Prostate gland (tissue), 1 donor: ENCODE results near the gene MS4A6E.

ENCODE experiments used
- POLR2A ChIP-seq: fragments of 450-650 bp; IDR thresholded peaks from one replicate; pipeline ENCODE4 v1.6.1; 2016; ENCODE audit warnings: antibody characterized with exemption, mild to moderate bottlenecking
- POLR2AphosphoS5 ChIP-seq: sonication (generic); formaldehyde crosslinking; IDR thresholded peaks from one replicate; pipeline ENCODE4 v1.6.1; 2017; ENCODE audit warnings: antibody characterized with exemption

GRCh38 chr11:60328460-60328859, 1.4 kb downstream of the MS4A6E start:
- TF ChIP-seq POLR2AphosphoS5, result no peak
- no peak for TF ChIP-seq POLR2A
